ENCODE data around the gene MTREX.

The MTREX gene

GRCh38 chr5:55463613-55464012, 155.8 kb downstream of the MTREX start:
- no peaks in the 10 kb centered on the region for H3K4me1 ChIP-seq
- TF ChIP-seq CTCF (IDR thresholded peaks at IDR 0.05; ENCODE audit: low read depth, low read length), result no peak

GRCh38 chr5:55467862-55468551, 160.2 kb downstream of the MTREX start:
- no peaks in the 10 kb centered on the region for H3K9me3 ChIP-seq
- H3K27me3 ChIP-seq, result no peaks in the 10 kb centered on the region
- no peaks in the 10 kb centered on the region for H3K4me1 ChIP-seq
- TF ChIP-seq CTCF (IDR thresholded peaks at IDR 0.05; ENCODE audit: low read depth, low read length), result no peak
- no peaks in the 10 kb centered on the region for H3K36me3 ChIP-seq
- no peak for DNase-seq
- H3K4me3 ChIP-seq (ENCODE audit: low read depth, low read length), result no peak overlapping the region

More at GRCh38 chr5:55463613-55464012, 155.8 kb downstream of the MTREX start:
- no peaks in the 10 kb centered on the region for H3K36me3 ChIP-seq
- no peak for DNase-seq
- no peak overlapping the region for H3K4me3 ChIP-seq (ENCODE audit: low read depth, low read length)
- no peaks in the 10 kb centered on the region for H3K27me3 ChIP-seq
- no peaks in the 10 kb centered on the region for H3K9me3 ChIP-seq

- H3K4me1 ChIP-seq, result no peaks in the 10 kb centered on the region
- H3K27me3 ChIP-seq, result no peaks in the 10 kb centered on the region
- TF ChIP-seq CTCF (IDR thresholded peaks at IDR 0.05; ENCODE audit: low read depth, low read length), result no peak
- no peak for DNase-seq
- no peaks in the 10 kb centered on the region for H3K9me3 ChIP-seq
- no peak overlapping the region for H3K4me3 ChIP-seq (ENCODE audit: low read depth, low read length)
- H3K36me3 ChIP-seq, result no peaks in the 10 kb centered on the region
Observed at GRCh38 chr5:55469839-55470238, 162.1 kb downstream of the MTREX start.

GRCh38 chr5:55470282-55470681, 162.5 kb downstream of the MTREX start:
- H3K36me3 ChIP-seq, result no peaks in the 10 kb centered on the region
- H3K4me1 ChIP-seq, result no peaks in the 10 kb centered on the region
- TF ChIP-seq CTCF (IDR thresholded peaks at IDR 0.05; ENCODE audit: low read depth, low read length), result no peak
- H3K27me3 ChIP-seq, result no peaks in the 10 kb centered on the region
- H3K4me3 ChIP-seq (ENCODE audit: low read depth, low read length), result no peak overlapping the region
- DNase-seq, result no peak
- no peaks in the 10 kb centered on the region for H3K9me3 ChIP-seq

- Histone ChIP-seq H3K4me1 (no peaks in the 10 kb centered on the region), H3K36me3 (no peaks in the 10 kb centered on the region), H3K9me3 (no peaks in the 10 kb centered on the region), H3K27me3 (no peaks in the 10 kb centered on the region), H3K4me3 (ENCODE audit: low read depth, low read length) (no peak overlapping the region)
- no peak for TF ChIP-seq CTCF (IDR thresholded peaks at IDR 0.05; ENCODE audit: low read depth, low read length)
- DNase-seq, result no peak
Observed at GRCh38 chr5:55471468-55471867, 163.7 kb downstream of the MTREX start.

GRCh38 chr5:55472642-55473041, 164.9 kb downstream of the MTREX start:
- no peak for TF ChIP-seq CTCF (IDR thresholded peaks at IDR 0.05; ENCODE audit: low read depth, low read length)
- Histone ChIP-seq H3K27me3 (no peaks in the 10 kb centered on the region), H3K4me3 (ENCODE audit: low read depth, low read length) (no peak overlapping the region), H3K4me1 (no peaks in the 10 kb centered on the region), H3K36me3 (no peaks in the 10 kb centered on the region), H3K9me3 (no peaks in the 10 kb centered on the region)
- DNase-seq, result no peak
